ENCODE data around the gene NFASC. TPM values are rescaled to one million over a fixed set of nuclear protein-coding genes. Genes with fewer than 3 reads are reported as not detected.

Gene NFASC
- total RNA-seq, 4 donors from 2014 or later = 10.3 to 18.4 (median 10.9) TPM

GRCh38 chr1:204935155-204935554 lies 64.5 kb downstream of the NFASC start:
- DNase-seq (ENCODE audit: low spot score) (no peak), ATAC-seq (ENCODE audit: low FRiP score) (no peak)
- TF ChIP-seq CTCF (IDR thresholded peaks at IDR 0.05) = no peak

- ATAC-seq (ENCODE audit: low FRiP score) = no peak
- no peak for TF ChIP-seq CTCF (IDR thresholded peaks at IDR 0.05)
- no peak for DNase-seq (ENCODE audit: low spot score)
Observed at GRCh38 chr1:204936765-204937164, 66.1 kb downstream of the NFASC start.

GRCh38 chr1:204937901-204938300 lies 67.2 kb downstream of the NFASC start:
- no peak for ATAC-seq (ENCODE audit: low FRiP score)
- TF ChIP-seq CTCF (IDR thresholded peaks at IDR 0.05) = no peak

GRCh38 chr1:204940591-204940990 lies 69.9 kb downstream of the NFASC start:
- ATAC-seq (ENCODE audit: low FRiP score) (no peak), DNase-seq (ENCODE audit: low spot score) (no peak)
- TF ChIP-seq CTCF (IDR thresholded peaks at IDR 0.05) = no peak

More at GRCh38 chr1:204937901-204938300, 67.2 kb downstream of the NFASC start:
- DNase-seq (ENCODE audit: low spot score) = no peak

GRCh38 chr1:204941421-204942338 lies 71.0 kb downstream of the NFASC start:
- TF ChIP-seq CTCF (IDR thresholded peaks at IDR 0.05) = peak in 1 of 3 donors; percentile 65
- DNase-seq (ENCODE audit: low spot score) = peak; percentile 70
- peak; percentile 43 for ATAC-seq (ENCODE audit: low FRiP score)

- ATAC-seq (ENCODE audit: low FRiP score) (no peak), DNase-seq (ENCODE audit: low spot score) (no peak)
- TF ChIP-seq CTCF (IDR thresholded peaks at IDR 0.05) = no peak
Observed at GRCh38 chr1:204943495-204943894, 72.8 kb downstream of the NFASC start.

GRCh38 chr1:204944662-204945061 lies 74.0 kb downstream of the NFASC start:
- no peak for DNase-seq (ENCODE audit: low spot score)
- TF ChIP-seq CTCF (IDR thresholded peaks at IDR 0.05) = no peak
- ATAC-seq (ENCODE audit: low FRiP score) = no peak
